Esophagus (tissue), 2 donors: ENCODE data around the gene HOXD10. TPM values are rescaled to one million over a fixed set of nuclear protein-coding genes. Genes with fewer than 3 reads are reported as not detected.

Experiments
- H3K27ac ChIP-seq, 2 donors: one replicate each; pipeline ENCODE4 v1.5.1; 2013; ENCODE audit warnings: low read depth in 2 of 2, mild to moderate bottlenecking in 2 of 2, inconsistent platforms in 1 of 2, low read length in 1 of 2, moderate library complexity in 1 of 2
- H3K27me3 ChIP-seq, 2 donors: one replicate each; pipeline ENCODE4 v1.6.1; 2013; ENCODE audit warnings: low read length in 2 of 2, control low read depth in 1 of 2, mild to moderate bottlenecking in 1 of 2; ENCODE audit not compliant: insufficient read depth in 2 of 2, control insufficient read depth in 1 of 2
- H3K36me3 ChIP-seq, 2 donors: one replicate each; pipeline ENCODE4 v1.6.1; 2013; ENCODE audit warnings: low read length in 1 of 2; ENCODE audit not compliant: control insufficient read depth in 2 of 2, insufficient read depth in 2 of 2
- H3K4me1 ChIP-seq, 2 donors: one replicate each; pipeline ENCODE4 v1.6.1; 2013; ENCODE audit warnings: low read length in 1 of 2; ENCODE audit not compliant: control insufficient read depth in 2 of 2, insufficient read depth in 2 of 2
- H3K4me3 ChIP-seq, 2 donors: one replicate each; pipeline ENCODE4 v1.5.1; 2013; ENCODE audit warnings: low read length in 2 of 2, mild to moderate bottlenecking in 2 of 2, low read depth in 1 of 2, moderate library complexity in 1 of 2
- H3K9me3 ChIP-seq, 2 donors: one replicate each; pipeline ENCODE4 v1.6.1; 2013; ENCODE audit warnings: mild to moderate bottlenecking in 2 of 2, low read depth in 1 of 2, low read length in 1 of 2, moderate library complexity in 1 of 2; ENCODE audit not compliant: control insufficient read depth in 2 of 2, insufficient read depth in 1 of 2
- WGBS, 2 donors: extraction: QIAGEN DNeasy Blood & Tissue Kit; methylation state at CpG; one replicate each; pipeline ENCODE4 v1.1.7; 2013; 5-methylcytosine and 5-hydroxymethylcytosine counted together
- polyA plus RNA-seq, 2 donors: library from polyadenylated mRNA; stranded (reverse); fragments of 200-250 nt; gene quantifications; one replicate each; pipeline ENCODE4 v1.2.3, GENCODE V29; 2013
- donor health status: healthy with polysubstance abuse.
- donor health status: Bipolar disorder and iron deficiency.

The HOXD10 gene
- polyA plus RNA-seq, 2 donors = 0.18 to 0.31 TPM

GRCh38 chr2:176122052-176122682 lies 5.6 kb downstream of the HOXD10 start:
- Histone ChIP-seq H3K4me3 (peak overlapping the region; percentile 34 to 36), H3K27ac (peak overlapping the region in 1 of 2 donors; percentile 22), H3K9me3 (peaks cover 6 to 7% of the 10 kb centered on the region in 2 donors), H3K36me3 (no peaks in the 10 kb centered on the region), H3K27me3 (peaks cover 15 to 72% of the 10 kb centered on the region in 2 donors), H3K4me1 (peaks cover 0 to 6% of the 10 kb centered on the region in 2 donors)
- WGBS, 2 donors = 8 to 9% methylated on average over 34 to 47 of the region's 47 CpGs

DNA sequence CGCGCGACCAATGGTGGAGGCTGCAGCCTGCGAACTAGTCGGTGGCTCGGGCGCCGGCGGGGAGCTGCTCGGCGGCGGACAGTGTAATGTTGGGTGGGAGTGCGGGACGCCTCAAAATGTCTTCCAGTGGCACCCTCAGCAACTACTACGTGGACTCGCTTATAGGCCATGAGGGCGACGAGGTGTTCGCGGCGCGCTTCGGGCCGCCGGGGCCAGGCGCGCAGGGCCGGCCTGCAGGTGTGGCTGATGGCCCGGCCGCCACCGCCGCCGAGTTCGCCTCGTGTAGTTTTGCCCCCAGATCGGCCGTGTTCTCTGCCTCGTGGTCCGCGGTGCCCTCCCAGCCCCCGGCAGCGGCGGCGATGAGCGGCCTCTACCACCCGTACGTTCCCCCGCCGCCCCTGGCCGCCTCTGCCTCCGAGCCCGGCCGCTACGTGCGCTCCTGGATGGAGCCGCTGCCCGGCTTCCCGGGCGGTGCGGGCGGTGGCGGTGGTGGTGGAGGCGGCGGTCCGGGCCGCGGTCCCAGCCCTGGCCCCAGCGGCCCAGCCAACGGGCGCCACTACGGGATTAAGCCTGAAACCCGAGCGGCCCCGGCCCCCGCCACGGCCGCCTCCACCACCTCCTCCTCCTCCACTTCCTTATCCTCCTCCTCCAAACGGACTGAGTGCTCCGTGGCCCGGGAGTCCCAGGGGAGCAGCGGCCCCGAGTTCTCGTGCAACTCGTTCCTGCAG lies 6.3 kb downstream of the HOXD10 start, which contains the start of gene HOXD9:
Gene HOXD9 (plus strand): TSS at position 37 of the 728 bp plus-strand sequence. CDS start 50 bp downstream, at position 87.
- peaks cover 0 to 6% of the 10 kb centered on the region in 2 donors for H3K4me1 ChIP-seq
- no peaks in the 10 kb centered on the region for H3K36me3 ChIP-seq
- H3K9me3 ChIP-seq = peaks cover 2 to 7% of the 10 kb centered on the region in 2 donors
- 3 to 7% methylated on average over 80 to 84 of the region's 84 CpGs for WGBS, 2 donors
- peak within 1 kb of the TSS; percentile 17 to 22 for H3K27ac ChIP-seq
- peaks cover 15 to 65% of the 10 kb centered on the region in 2 donors for H3K27me3 ChIP-seq
- peak within 1 kb of the TSS; percentile 34 to 36 for H3K4me3 ChIP-seq

DNA sequence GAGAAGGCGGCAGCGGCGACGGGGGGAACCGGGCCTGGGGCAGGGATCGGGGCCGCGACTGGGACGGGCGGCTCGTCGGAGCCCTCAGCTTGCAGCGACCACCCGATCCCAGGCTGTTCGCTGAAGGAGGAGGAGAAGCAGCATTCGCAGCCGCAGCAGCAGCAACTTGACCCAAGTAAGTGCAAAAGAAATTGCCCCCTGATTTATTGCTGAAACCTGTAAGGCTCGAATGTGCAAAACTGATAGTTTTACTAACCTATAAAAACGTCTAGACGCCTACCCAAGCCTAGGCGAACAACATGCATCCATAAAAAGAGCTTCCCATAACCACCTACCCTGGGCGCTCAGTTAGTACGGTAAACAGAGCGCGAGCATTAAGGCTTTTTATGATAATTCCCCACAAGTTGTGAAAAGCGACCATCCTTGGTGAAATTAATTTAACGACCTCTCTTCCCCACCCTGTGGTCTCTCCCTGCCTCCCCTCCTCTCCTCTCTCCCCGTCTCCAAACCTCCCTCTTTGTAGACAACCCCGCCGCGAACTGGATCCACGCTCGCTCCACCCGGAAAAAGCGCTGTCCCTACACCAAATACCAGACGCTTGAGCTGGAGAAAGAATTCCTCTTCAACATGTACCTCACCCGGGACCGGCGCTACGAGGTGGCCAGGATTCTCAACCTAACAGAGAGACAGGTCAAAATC lies 7.0 kb downstream of the HOXD10 start:
- Histone ChIP-seq H3K27ac (no peak overlapping the region), H3K36me3 (no peaks in the 10 kb centered on the region), H3K27me3 (peaks cover 11 to 58% of the 10 kb centered on the region in 2 donors), H3K4me1 (peaks cover 0 to 6% of the 10 kb centered on the region in 2 donors), H3K9me3 (peaks cover 5 to 7% of the 10 kb centered on the region in 2 donors), H3K4me3 (peak overlapping the region; percentile 34 to 36)
- 9% methylated on average over 40 of the region's 40 CpGs for WGBS, 2 donors

DNA sequence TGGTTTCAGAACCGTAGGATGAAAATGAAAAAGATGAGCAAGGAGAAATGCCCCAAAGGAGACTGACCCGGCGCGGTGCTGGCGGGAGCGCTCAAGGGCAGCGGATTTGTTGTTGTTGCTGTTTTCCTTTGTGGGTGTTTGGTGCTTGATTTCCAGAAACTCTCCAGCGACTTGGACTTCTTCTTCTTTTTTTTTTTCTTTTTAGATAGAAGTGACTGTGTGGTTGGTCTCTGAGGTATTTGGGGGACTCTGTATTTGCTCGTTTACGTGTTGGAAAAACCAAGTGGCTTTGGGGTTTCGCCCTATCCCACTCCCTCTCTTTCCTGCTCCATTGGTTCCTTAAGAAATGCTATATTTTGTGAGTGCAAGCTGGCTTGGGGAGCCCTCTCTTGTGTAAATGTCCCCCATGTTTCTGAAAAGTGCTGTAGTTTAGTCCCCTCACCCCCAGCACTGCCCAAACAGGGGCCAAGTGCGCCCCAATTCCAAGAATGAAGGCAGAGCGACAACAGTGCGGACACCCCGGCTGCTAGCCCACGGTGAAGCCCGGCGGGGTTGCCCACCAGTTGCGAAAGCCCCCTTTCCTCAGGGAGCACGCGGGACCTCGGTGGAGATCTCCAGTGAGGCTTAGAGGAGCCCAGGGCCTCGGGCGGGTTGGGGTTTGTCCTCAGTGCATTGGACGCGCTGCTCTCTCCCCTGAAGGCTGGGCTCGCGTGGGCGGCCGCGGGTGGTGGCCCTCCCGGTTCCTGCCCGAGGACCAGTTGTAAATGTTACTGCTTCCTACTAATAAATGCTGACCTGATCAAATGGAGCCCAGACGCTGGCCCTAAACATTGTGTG lies 7.8 kb downstream of the HOXD10 start:
- Histone ChIP-seq H3K4me1 (peaks cover 1 to 8% of the 10 kb centered on the region in 2 donors), H3K27me3 (peaks cover 11 to 60% of the 10 kb centered on the region in 2 donors)

GRCh38 chr2:176124947-176125771 lies 8.6 kb downstream of the HOXD10 start:
- H3K27me3 ChIP-seq = peaks cover 11 to 60% of the 10 kb centered on the region in 2 donors
- peaks cover 4 to 9% of the 10 kb centered on the region in 2 donors for H3K4me1 ChIP-seq
- H3K4me3 ChIP-seq = no peak overlapping the region
- peak overlapping the region in 1 of 2 donors; percentile 6 for H3K27ac ChIP-seq
- WGBS, 2 donors = 23 to 40% methylated on average over 9 of the region's 9 CpGs
- no peaks in the 10 kb centered on the region for H3K36me3 ChIP-seq
- H3K9me3 ChIP-seq = peaks cover 5 to 7% of the 10 kb centered on the region in 2 donors

More for the DNA sequence above, 7.8 kb downstream of the HOXD10 start:
- H3K9me3 ChIP-seq = peaks cover 5 to 7% of the 10 kb centered on the region in 2 donors
- peak overlapping the region in 1 of 2 donors; percentile 20 for H3K4me3 ChIP-seq
- peak overlapping the region in 1 of 2 donors; percentile 6 for H3K27ac ChIP-seq
- H3K36me3 ChIP-seq = no peaks in the 10 kb centered on the region
- 15 to 16% methylated on average over 34 of the region's 34 CpGs for WGBS, 2 donors

DNA sequence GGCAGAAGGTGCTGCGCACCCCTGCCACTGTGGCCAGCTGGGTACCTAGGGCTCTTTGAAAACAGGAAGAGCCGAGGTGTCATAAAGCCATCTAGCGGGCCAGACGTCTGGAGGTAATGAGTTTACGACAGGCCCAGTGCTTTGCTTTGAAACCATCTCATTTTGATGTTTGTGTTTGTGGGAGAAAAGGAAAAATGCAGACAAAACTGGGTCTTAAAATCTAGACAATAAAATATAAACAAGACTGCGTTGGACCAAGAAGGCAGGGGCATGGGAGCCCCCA lies 9.1 kb downstream of the HOXD10 start:
- H3K27ac ChIP-seq = no peak overlapping the region
- peaks cover 11 to 60% of the 10 kb centered on the region in 2 donors for H3K27me3 ChIP-seq
- H3K4me3 ChIP-seq = no peak overlapping the region
- H3K36me3 ChIP-seq = no peaks in the 10 kb centered on the region
- H3K9me3 ChIP-seq = peaks cover 5 to 7% of the 10 kb centered on the region in 2 donors
- peaks cover 4 to 12% of the 10 kb centered on the region in 2 donors for H3K4me1 ChIP-seq
- WGBS, 2 donors = 23 to 32% methylated on average over 6 of the region's 6 CpGs

DNA sequence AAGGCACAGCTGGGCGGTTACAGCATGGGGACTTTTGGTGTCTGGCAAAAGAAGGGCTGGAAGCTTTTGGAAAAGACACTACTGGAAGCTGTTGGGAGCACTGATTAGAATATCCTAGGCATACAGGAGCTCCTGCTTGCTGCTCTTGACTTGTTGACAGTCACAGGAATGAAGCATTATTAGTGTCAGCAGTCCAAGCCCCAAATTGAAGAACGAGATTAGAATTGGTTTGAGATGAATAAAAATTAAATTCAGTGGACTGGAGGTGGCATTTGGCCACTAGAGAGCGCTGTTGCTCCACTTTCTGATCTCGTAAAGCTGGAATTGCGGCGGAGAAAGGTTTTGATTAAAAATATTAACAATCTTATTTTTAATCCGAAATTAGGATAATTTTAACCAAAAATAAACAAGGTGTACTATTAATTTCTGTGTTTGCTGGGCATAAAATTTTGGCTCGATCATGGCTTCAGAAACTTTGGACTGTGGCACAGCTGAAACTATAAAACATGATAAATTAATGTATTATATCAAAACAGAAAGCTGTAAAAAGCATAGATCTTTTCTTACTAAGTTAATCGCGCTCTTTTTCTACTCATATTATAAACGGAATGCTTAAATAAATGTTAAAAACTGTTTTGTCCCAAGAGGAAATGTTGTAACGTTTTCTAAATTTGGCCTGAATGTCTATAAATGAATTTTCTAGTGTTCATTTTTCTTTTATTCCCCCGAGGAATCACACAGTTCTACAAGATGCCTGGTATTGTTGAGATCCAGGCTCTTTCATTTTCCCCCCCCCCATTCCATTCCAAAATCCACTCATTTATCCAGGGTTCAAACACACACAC lies 10.6 kb downstream of the HOXD10 start:
- Histone ChIP-seq H3K9me3 (peaks cover 3 to 5% of the 10 kb centered on the region in 2 donors), H3K27ac (no peak overlapping the region), H3K36me3 (no peaks in the 10 kb centered on the region), H3K4me3 (no peak overlapping the region), H3K27me3 (peaks cover 15 to 52% of the 10 kb centered on the region in 2 donors), H3K4me1 (peaks cover 4 to 12% of the 10 kb centered on the region in 2 donors)
- WGBS, 2 donors = 4% methylated on average over 13 of the region's 13 CpGs

GRCh38 chr2:176127774-176128072 lies 11.1 kb downstream of the HOXD10 start:
- Histone ChIP-seq H3K9me3 (peaks cover 3 to 5% of the 10 kb centered on the region in 2 donors), H3K4me1 (peaks cover 6 to 7% of the 10 kb centered on the region in 2 donors), H3K4me3 (no peak overlapping the region), H3K36me3 (no peaks in the 10 kb centered on the region), H3K27me3 (peaks cover 15 to 50% of the 10 kb centered on the region in 2 donors), H3K27ac (no peak overlapping the region)
- WGBS, 2 donors = 28% methylated on average over 4 of the region's 4 CpGs
